PC-9 (cell line): Measurements from ENCODE around the gene IQCH. TPM values are rescaled to one million over a fixed set of nuclear protein-coding genes. Genes with fewer than 3 reads are reported as not detected.

Experiments
- BruUV-seq: library from RNA; stranded (reverse); fragments of 400-500 nt; replicated peaks from 2 replicates; lab custom pipeline; 2021; lab: Mats Ljungman, UMichigan
- CTCF ChIA-PET: fragments of 300-600 bp; sonication (Branson Sonifier 250); formaldehyde crosslinking; loops from one replicate; lab custom pipeline; 2022; ENCODE audit warnings: antibody characterized with exemption; lab: Charles Lee
- POLR2A ChIA-PET: fragments of 300-600 bp; sonication (Branson Sonifier 250); formaldehyde crosslinking; loops from one replicate; lab custom pipeline; 2022; ENCODE audit warnings: antibody characterized with exemption; ENCODE audit not compliant: unreplicated experiment; lab: Charles Lee
- DNase-seq, 2 experiments: peaks; one replicate each; pipeline versions ENCODE4 v3.0.0 to v3.0.0-alpha.2; 2015 to 2022; ENCODE audit warnings: mixed read lengths in 1 of 2
- H2AFZ ChIP-seq: fragments of 200-600 bp; sonication (generic); 2 replicates; pipeline ENCODE4 v1.8.1; 2017; ENCODE audit warnings: antibody characterized with exemption
- H3F3A ChIP-seq: fragments of 200-600 bp; sonication (generic); 2 replicates; pipeline ENCODE4 v1.8.1; 2017; ENCODE audit warnings: antibody characterized with exemption, mild to moderate bottlenecking, low read depth; ENCODE audit not compliant: insufficient read depth
- H3K27ac ChIP-seq: fragments of 200-600 bp; sonication (generic); 2 replicates; pipeline ENCODE4 v1.6.1; 2016; ENCODE audit warnings: mixed run types
- H3K27me3 ChIP-seq: fragments of 200-600 bp; sonication (generic); 2 replicates; pipeline ENCODE4 v1.6.1; 2016; ENCODE audit warnings: low read depth, mixed run types; ENCODE audit not compliant: insufficient read depth
- H3K36me3 ChIP-seq: fragments of 200-600 bp; sonication (generic); 2 replicates; pipeline ENCODE4 v1.6.1; 2016; ENCODE audit warnings: low read depth, mixed run types
- H3K4me1 ChIP-seq: fragments of 200-600 bp; sonication (generic); replicated peaks from 2 replicates; pipeline ENCODE4 v1.6.1; 2016; ENCODE audit warnings: mixed run types; ENCODE audit not compliant: insufficient read depth
- H3K4me2 ChIP-seq: fragments of 200-600 bp; sonication (generic); 2 replicates; pipeline ENCODE4 v1.6.1; 2017; ENCODE audit warnings: mixed run types
- H3K4me3 ChIP-seq: fragments of 200-600 bp; sonication (generic); 2 replicates; pipeline ENCODE4 v1.6.1; 2016; ENCODE audit warnings: mixed run types
- H3K79me2 ChIP-seq: fragments of 200-600 bp; sonication (generic); 2 replicates; pipeline ENCODE4 v1.6.1; 2017; ENCODE audit warnings: low read depth, mixed run types
- H3K9me2 ChIP-seq: fragments of 200-600 bp; sonication (generic); 2 replicates; pipeline ENCODE4 v1.8.1; 2017; ENCODE audit warnings: mild to moderate bottlenecking; ENCODE audit not compliant: insufficient read depth
- H3K9me3 ChIP-seq: fragments of 200-600 bp; sonication (generic); 2 replicates; pipeline ENCODE4 v1.8.1; 2016; ENCODE audit warnings: low read depth; ENCODE audit not compliant: insufficient read depth
- H4K20me1 ChIP-seq: fragments of 200-600 bp; sonication (generic); 2 replicates; pipeline ENCODE4 v1.8.1; 2017; ENCODE audit not compliant: insufficient read depth
- EZH2 ChIP-seq: fragments of 200-600 bp; sonication (generic); IDR thresholded peaks from 2 replicates; pipeline ENCODE4 v1.8.0; 2017; ENCODE audit warnings: antibody characterized with exemption, low read depth
- intact Hi-C: fragments of 100-400 bp; cut with micrococcal nuclease; formaldehyde crosslinking; loops from one replicate; pipeline ENCODE4 v1.10.0; 2022; ENCODE audit not compliant: unreplicated experiment
- total RNA-seq: library from RNA; stranded (reverse); gene quantifications from 2 replicates; pipeline ENCODE4 v1.2.3, GENCODE V29; 2021
- TF ChIP-seq, protein P1 (sequence below): fragments of 200-600 bp; sonication (generic); conservative IDR thresholded peaks from 2 replicates; pipeline ENCODE4 v1.6.1; 2017; ENCODE audit warnings: mixed run types, antibody characterized with exemption, mild to moderate bottlenecking, moderate library complexity

The IQCH gene
- total RNA-seq, 1 experiment from 2014 or later: 7.5 TPM

DNA sequence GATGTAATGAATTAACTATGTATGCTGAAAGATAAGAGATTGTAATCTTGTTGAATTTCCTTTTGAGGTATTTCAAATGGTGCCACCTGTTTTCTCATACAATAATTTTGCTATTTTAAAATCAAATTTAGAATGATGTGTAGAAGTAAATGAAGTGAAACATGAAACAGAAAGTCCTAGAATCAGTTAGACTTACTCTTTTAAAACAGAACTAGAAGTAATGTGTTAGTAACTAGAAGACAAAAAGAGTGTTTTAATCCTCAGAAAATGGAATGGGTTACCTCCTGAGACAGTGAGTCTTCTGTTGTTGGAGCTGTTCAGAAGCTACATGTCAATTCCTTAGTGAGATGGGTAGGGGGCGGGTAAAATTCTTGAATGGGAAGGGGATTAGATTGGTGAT lies 279.8 kb downstream of the IQCH start:
- H3K79me2 ChIP-seq: no peaks in the 10 kb centered on the region
- H3F3A ChIP-seq: no peaks in the 10 kb centered on the region
- no peaks in the 10 kb centered on the region for H3K27me3 ChIP-seq
- no peak overlapping the region for H2AFZ ChIP-seq
- H3K4me2 ChIP-seq: no peak overlapping the region
- H3K9me3 ChIP-seq: no peaks in the 10 kb centered on the region
- intact Hi-C loops: no loop called here
- H4K20me1 ChIP-seq: no peaks in the 10 kb centered on the region
- H3K4me3 ChIP-seq: no peak overlapping the region
- no peaks in the 10 kb centered on the region for H3K9me2 ChIP-seq
- no peaks in the 10 kb centered on the region for H3K4me1 ChIP-seq
- CTCF ChIA-PET: no interaction called here
- TF ChIP-seq EZH2: no peak
- TF ChIP-seq, protein P1, sequence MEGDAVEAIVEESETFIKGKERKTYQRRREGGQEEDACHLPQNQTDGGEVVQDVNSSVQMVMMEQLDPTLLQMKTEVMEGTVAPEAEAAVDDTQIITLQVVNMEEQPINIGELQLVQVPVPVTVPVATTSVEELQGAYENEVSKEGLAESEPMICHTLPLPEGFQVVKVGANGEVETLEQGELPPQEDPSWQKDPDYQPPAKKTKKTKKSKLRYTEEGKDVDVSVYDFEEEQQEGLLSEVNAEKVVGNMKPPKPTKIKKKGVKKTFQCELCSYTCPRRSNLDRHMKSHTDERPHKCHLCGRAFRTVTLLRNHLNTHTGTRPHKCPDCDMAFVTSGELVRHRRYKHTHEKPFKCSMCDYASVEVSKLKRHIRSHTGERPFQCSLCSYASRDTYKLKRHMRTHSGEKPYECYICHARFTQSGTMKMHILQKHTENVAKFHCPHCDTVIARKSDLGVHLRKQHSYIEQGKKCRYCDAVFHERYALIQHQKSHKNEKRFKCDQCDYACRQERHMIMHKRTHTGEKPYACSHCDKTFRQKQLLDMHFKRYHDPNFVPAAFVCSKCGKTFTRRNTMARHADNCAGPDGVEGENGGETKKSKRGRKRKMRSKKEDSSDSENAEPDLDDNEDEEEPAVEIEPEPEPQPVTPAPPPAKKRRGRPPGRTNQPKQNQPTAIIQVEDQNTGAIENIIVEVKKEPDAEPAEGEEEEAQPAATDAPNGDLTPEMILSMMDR: no peak
- no TSS peak for BruUV-seq
- H3K36me3 ChIP-seq: no peaks in the 10 kb centered on the region
- POLR2A ChIA-PET: interaction anchor here (0.6 kb wide), 1 partner anchor 71 kb away, joined by 4 read pairs; no protein-coding TSS in a partner anchor
- DNase-seq: no peak
- no peak overlapping the region for H3K27ac ChIP-seq

DNA sequence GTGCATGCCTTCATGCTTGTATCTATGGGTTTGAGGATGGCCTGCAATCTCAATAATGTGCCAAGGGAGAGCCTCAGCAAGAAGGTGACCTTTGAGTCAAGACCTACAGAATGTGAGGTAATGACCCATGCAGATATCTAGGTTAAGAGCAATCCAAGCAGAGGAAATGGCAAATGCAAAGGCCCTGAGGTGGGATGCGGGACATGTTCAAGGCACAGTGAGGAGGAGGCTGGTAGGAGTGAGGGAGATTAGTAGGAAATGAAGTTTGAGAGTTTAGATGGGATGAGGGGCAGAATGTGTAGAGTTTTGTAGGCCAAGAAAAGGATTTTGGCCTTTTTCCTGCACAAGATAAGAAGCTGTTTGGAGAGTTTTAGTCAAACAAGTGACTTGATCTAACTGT lies 283.2 kb downstream of the IQCH start:
- Histone ChIP-seq H3K4me2 (no peak overlapping the region), H3K4me1 (peaks cover 7% of the 10 kb centered on the region), H3F3A (peaks cover 4% of the 10 kb centered on the region; the same call in 1 of the 2 replicates), H3K4me3 (no peak overlapping the region), H3K9me3 (no peaks in the 10 kb centered on the region), H3K9me2 (no peaks in the 10 kb centered on the region), H3K27me3 (no peaks in the 10 kb centered on the region), H3K79me2 (no peaks in the 10 kb centered on the region), H3K36me3 (no peaks in the 10 kb centered on the region), H4K20me1 (no peaks in the 10 kb centered on the region), H3K27ac (no peak overlapping the region), H2AFZ (no peak overlapping the region)
- DNase-seq: no peak
- intact Hi-C loops: no loop called here
- BruUV-seq: no TSS peak
- no peak for TF ChIP-seq EZH2
- TF ChIP-seq, protein P1: no peak
- POLR2A ChIA-PET: no interaction called here
- CTCF ChIA-PET: no interaction called here

DNA sequence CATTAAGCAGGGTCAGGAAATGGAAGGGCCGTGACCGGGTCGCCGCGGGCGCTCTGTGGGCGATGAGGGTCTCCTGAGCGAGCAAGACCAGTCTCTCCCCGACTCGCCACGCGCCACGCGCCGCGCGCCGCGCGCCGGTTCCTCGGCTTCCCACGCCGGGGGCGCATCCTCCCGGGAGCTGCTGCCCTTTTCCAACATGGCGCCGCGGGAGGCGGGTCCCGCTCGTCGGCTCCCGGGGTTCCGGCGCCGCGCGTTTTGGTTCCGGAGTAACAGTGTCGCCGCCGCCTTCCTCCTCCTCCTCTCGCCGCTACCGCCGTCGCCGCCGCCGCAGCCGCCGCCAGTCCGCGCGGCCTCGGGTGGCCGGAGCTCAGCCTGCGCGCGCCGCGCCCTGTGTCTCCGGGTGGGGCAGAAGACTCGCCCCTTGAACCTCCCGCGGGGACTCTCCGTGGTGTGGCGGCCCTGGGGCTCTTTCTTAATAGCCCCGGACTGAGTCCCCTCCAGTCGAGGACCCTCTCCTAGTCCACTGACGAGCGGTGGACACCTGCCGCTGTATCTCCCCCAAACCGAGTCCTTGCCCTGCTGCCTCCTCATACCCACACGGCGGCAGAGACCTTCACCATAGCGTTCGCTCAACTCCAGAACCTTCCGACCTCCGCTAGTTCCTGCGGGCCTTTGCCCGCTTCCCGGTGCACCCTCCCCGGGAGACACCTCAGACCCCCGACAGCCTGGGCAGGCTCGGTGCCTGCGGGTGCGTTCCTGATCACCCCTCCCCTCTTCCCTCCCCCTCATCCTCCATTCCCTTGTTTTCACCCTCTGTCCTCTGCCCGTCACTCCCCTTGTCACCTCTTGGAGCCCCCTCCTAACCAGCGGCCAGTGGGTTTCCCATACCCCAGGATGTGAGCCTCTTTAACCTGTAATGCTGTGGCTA lies 288.1 kb downstream of the IQCH start, which contains the start of gene MAP2K5:
Gene MAP2K5 (plus strand): TSS at position 284 of the 928 bp plus-strand sequence. CDS start 633 bp downstream, at position 917.
- peaks cover 7% of the 10 kb centered on the region for H3K4me1 ChIP-seq
- H2AFZ ChIP-seq: peak within 1 kb of the TSS; percentile 96
- H3K4me3 ChIP-seq: peak within 1 kb of the TSS; percentile 82
- H4K20me1 ChIP-seq: no peaks in the 10 kb centered on the region
- CTCF ChIA-PET: interaction anchor here (0.5 kb wide), 1 partner anchor 24 kb away, joined by 7 read pairs; no protein-coding TSS in a partner anchor
- H3K27me3 ChIP-seq: no peaks in the 10 kb centered on the region
- no peak for TF ChIP-seq EZH2
- TF ChIP-seq, protein P1: no peak
- peak; percentile 48 to 80 for DNase-seq
- H3K79me2 ChIP-seq: no peaks in the 10 kb centered on the region
- intact Hi-C loops: loop anchor here (5.0 kb wide), 1 partner anchor 295 kb away; no protein-coding TSS in a partner anchor
- H3K27ac ChIP-seq: peak within 1 kb of the TSS; percentile 54
- POLR2A ChIA-PET: interaction anchor here (0.6 to 0.7 kb wide), 2 partner anchors 22 to 59 kb away, joined by 4 to 6 read pairs; partner anchors contain the start of gene C15orf61
- peaks cover 8% of the 10 kb centered on the region; the same call in 1 of the 2 replicates for H3F3A ChIP-seq
- no peaks in the 10 kb centered on the region for H3K36me3 ChIP-seq
- H3K9me3 ChIP-seq: no peaks in the 10 kb centered on the region
- BruUV-seq: no TSS peak
- peak within 1 kb of the TSS; percentile 96 for H3K4me2 ChIP-seq
- no peaks in the 10 kb centered on the region for H3K9me2 ChIP-seq
